CD4-positive, alpha-beta T cell (primary cell): ENCODE results near the gene KIF11. TPM values are rescaled to one million over a fixed set of nuclear protein-coding genes. Genes with fewer than 3 reads are reported as not detected.

ENCODE experiments used
- ATAC-seq: fragments of 200-7000 bp; cut with Tn5 transposase; one replicate; pipeline ENCODE4 v1.10.0; 2022; ENCODE audit warnings: mild to moderate bottlenecking; ENCODE audit not compliant: poor library complexity
- CTCF ChIA-PET: fragments of 350-600 bp; sonication (Branson Sonifier 250); formaldehyde crosslinking; loops from one replicate; lab custom pipeline; 2021; ENCODE audit warnings: antibody characterized with exemption, inconsistent platforms; lab: Charles Lee
- POLR2A ChIA-PET: fragments of 350-600 bp; sonication (Branson Sonifier 250); formaldehyde crosslinking; loops from one replicate; lab custom pipeline; 2021; ENCODE audit warnings: antibody characterized with exemption, inconsistent platforms; lab: Charles Lee
- DNase-seq, 14 experiments: peaks; one replicate each; pipeline ENCODE4 v3.0.0-alpha.2; 2013 to 2020; ENCODE audit warnings: mixed read lengths in 2 of 14
- H3K27ac ChIP-seq, 2 donors: one replicate each; pipeline versions ENCODE4 v1.5.1 to v1.7.0; 2013; ENCODE audit warnings: low read length in 2 of 2, low read depth in 1 of 2, mild to moderate bottlenecking in 1 of 2
- H3K27me3 ChIP-seq, 2 experiments: 1 replicate in 1 of 2; 2 replicates in 1 of 2; pipeline versions ENCODE4 v1.6.1 to v1.7.0; 2013; ENCODE audit warnings: low read length in 2 of 2, control low read depth in 1 of 2, mild to moderate bottlenecking in 1 of 2, moderate library complexity in 1 of 2; ENCODE audit not compliant: insufficient read depth in 2 of 2, control insufficient read depth in 1 of 2
- H3K36me3 ChIP-seq: one replicate; pipeline ENCODE4 v1.6.1; 2013; ENCODE audit warnings: low read length, control low read depth; ENCODE audit not compliant: insufficient read depth
- H3K4me1 ChIP-seq: one replicate; pipeline ENCODE4 v1.6.1; 2013; ENCODE audit warnings: low read length, control low read depth; ENCODE audit not compliant: insufficient read depth
- H3K4me3 ChIP-seq: one replicate; pipeline ENCODE4 v1.5.1; 2013; ENCODE audit warnings: mild to moderate bottlenecking, low read length, moderate library complexity
- H3K9me3 ChIP-seq, 2 experiments: 1 replicate in 1 of 2; 2 replicates in 1 of 2; pipeline versions ENCODE4 v1.6.1 to v1.7.0; 2013; ENCODE audit warnings: low read length in 2 of 2, mild to moderate bottlenecking in 2 of 2, control low read depth in 1 of 2, moderate library complexity in 1 of 2; ENCODE audit not compliant: control insufficient read depth in 1 of 2, insufficient read depth in 1 of 2
- H3K27ac Mint-ChIP-seq: one replicate; pipeline ENCODE4 v1.8.0; 2020; ENCODE audit warnings: mixed read lengths
- H3K27me3 Mint-ChIP-seq: one replicate; pipeline ENCODE4 v1.8.0; 2021; ENCODE audit warnings: mixed read lengths
- H3K36me3 Mint-ChIP-seq: one replicate; pipeline ENCODE4 v1.8.0; 2021; ENCODE audit warnings: low read depth, mixed read lengths
- H3K4me1 Mint-ChIP-seq: one replicate; pipeline ENCODE4 v1.8.0; 2021; ENCODE audit warnings: low read depth, mixed read lengths
- H3K4me3 Mint-ChIP-seq: one replicate; pipeline ENCODE4 v1.8.0; 2020; ENCODE audit warnings: mild to moderate bottlenecking, mixed read lengths
- H3K9me3 Mint-ChIP-seq: one replicate; pipeline ENCODE4 v1.8.0; 2020; ENCODE audit warnings: mixed read lengths
- CTCF ChIP-seq: fragments of 200-600 bp; IDR thresholded peaks from one replicate; pipeline ENCODE4 v1.8.0; 2022; ENCODE audit warnings: antibody characterized with exemption, mild to moderate bottlenecking
- intact Hi-C, 2 experiments: fragments of 100-400 bp; cut with DNase I in 1 of 2; cut with micrococcal nuclease in 1 of 2; formaldehyde crosslinking; loops; one replicate each; pipeline versions ENCODE4 v1.15.1 to v1.9.0; 2023 to 2025; cut with DNase I, micrococcal nuclease
- total RNA-seq, 174 experiments: library from RNA in 2 of 174; stranded (reverse) in 2 of 174; gene quantifications; one replicate each; pipeline ENCODE4 v1.2.3 and lab custom pipeline; 2021 to 2026

The KIF11 gene
- total RNA-seq, 2 experiments from 2014 or later: 0.38 to 0.47 TPM

- no peaks in the 10 kb centered on the region for H3K27me3 Mint-ChIP-seq
- ATAC-seq (no peak), DNase-seq (no peak)
- Histone ChIP-seq H3K27me3 (no peaks in the 10 kb centered on the region), H3K27ac (no peak overlapping the region), H3K4me1 (no peaks in the 10 kb centered on the region), H3K9me3 (peaks cover 21 to 24% of the 10 kb centered on the region in 2 experiments), H3K4me3 (no peak overlapping the region), H3K36me3 (no peaks in the 10 kb centered on the region)
- H3K4me3 Mint-ChIP-seq: no peak overlapping the region
- no peak overlapping the region for H3K27ac Mint-ChIP-seq
- peaks cover 8% of the 10 kb centered on the region for H3K36me3 Mint-ChIP-seq
- intact Hi-C loops: no loop called here
- ChIA-PET POLR2A (no interaction called here), CTCF (no interaction called here)
- H3K9me3 Mint-ChIP-seq: peaks cover 17% of the 10 kb centered on the region
- no peaks in the 10 kb centered on the region for H3K4me1 Mint-ChIP-seq
- TF ChIP-seq CTCF: no peak
These were observed 69.9 kb downstream of the KIF11 start for GRCh38 chr10:92662848-92663247.

GRCh38 chr10:92664322-92664721 is 71.4 kb downstream of the KIF11 start:
- no peak for DNase-seq
- no peak overlapping the region for H3K4me3 ChIP-seq
- intact Hi-C loops: no loop called here
- Mint-ChIP-seq H3K9me3 (peaks cover 17% of the 10 kb centered on the region), H3K27me3 (no peaks in the 10 kb centered on the region), H3K36me3 (peaks cover 8% of the 10 kb centered on the region), H3K4me1 (no peaks in the 10 kb centered on the region), H3K4me3 (no peak overlapping the region), H3K27ac (no peak overlapping the region)
- H3K27me3 ChIP-seq: no peaks in the 10 kb centered on the region
- peaks cover 21 to 24% of the 10 kb centered on the region in 2 experiments for H3K9me3 ChIP-seq
- H3K4me1 ChIP-seq: no peaks in the 10 kb centered on the region
- ATAC-seq: no peak
- ChIA-PET CTCF (no interaction called here), POLR2A (no interaction called here)
- no peak overlapping the region for H3K27ac ChIP-seq
- TF ChIP-seq CTCF: no peak
- no peaks in the 10 kb centered on the region for H3K36me3 ChIP-seq

DNA sequence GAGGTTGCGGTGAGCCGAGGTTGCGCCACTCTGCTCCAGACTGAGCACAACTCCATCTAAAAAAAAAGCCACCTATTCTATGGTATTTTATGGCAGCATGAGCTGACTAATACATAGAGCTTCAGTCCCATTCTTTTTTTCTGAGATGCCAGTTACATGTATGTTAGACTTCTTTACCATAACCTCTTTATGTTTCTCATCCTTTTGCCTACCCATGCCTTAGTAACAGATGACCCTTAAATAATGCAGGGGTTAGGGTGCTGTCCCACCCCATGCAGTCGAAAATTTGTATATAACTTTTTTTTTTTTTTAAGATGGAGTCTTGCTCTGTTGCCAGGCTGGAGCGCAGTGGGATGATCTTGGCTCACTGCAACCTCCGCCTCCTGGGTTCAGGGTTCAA is 74.1 kb downstream of the KIF11 start:
- Histone ChIP-seq H3K36me3 (no peaks in the 10 kb centered on the region), H3K27ac (no peak overlapping the region), H3K9me3 (peaks cover 16 to 21% of the 10 kb centered on the region in 2 experiments), H3K27me3 (no peaks in the 10 kb centered on the region), H3K4me3 (no peak overlapping the region), H3K4me1 (no peaks in the 10 kb centered on the region)
- no peaks in the 10 kb centered on the region for H3K4me1 Mint-ChIP-seq
- H3K27ac Mint-ChIP-seq: no peak overlapping the region
- H3K4me3 Mint-ChIP-seq: no peak overlapping the region
- H3K36me3 Mint-ChIP-seq: peaks cover 8% of the 10 kb centered on the region
- POLR2A ChIA-PET: no interaction called here
- peaks cover 3% of the 10 kb centered on the region for H3K27me3 Mint-ChIP-seq
- no peak for ATAC-seq
- intact Hi-C loops: no loop called here
- CTCF ChIA-PET: no interaction called here
- DNase-seq: no peak
- no peak for TF ChIP-seq CTCF
- peaks cover 14% of the 10 kb centered on the region for H3K9me3 Mint-ChIP-seq
